ENCODE results near the gene GBX1.

Gene GBX1

GRCh38 chr7:151193203-151193978 is 25.9 kb upstream of the GBX1 start:
- DNase-seq = no peak

GRCh38 chr7:151192002-151192539 is 24.6 kb upstream of the GBX1 start:
- DNase-seq = no peak

GRCh38 chr7:151191544-151191943 is 24.1 kb upstream of the GBX1 start:
- no peak for DNase-seq

GRCh38 chr7:151189038-151189437 is 21.5 kb upstream of the GBX1 start:
- DNase-seq = no peak

- no peak for DNase-seq
Observed at GRCh38 chr7:151188252-151188542, 20.7 kb upstream of the GBX1 start.

GRCh38 chr7:151187409-151188251 is 20.1 kb upstream of the GBX1 start:
- DNase-seq = no peak

GRCh38 chr7:151186640-151187408 is 19.3 kb upstream of the GBX1 start, which contains the start of gene ASB10:
Gene ASB10 (minus strand): TSS chr7:151187250. CDS start chr7:151187130, 120 bp downstream.
- no peak for DNase-seq

- no peak for DNase-seq
Observed at GRCh38 chr7:151185762-151186639, 18.5 kb upstream of the GBX1 start.

- no peak for DNase-seq
Observed at GRCh38 chr7:151181011-151181431, 13.5 kb upstream of the GBX1 start.

- DNase-seq = no peak
Observed at GRCh38 chr7:151179946-151180345, 12.5 kb upstream of the GBX1 start.

GRCh38 chr7:151179287-151179860 is 11.9 kb upstream of the GBX1 start:
- no peak for DNase-seq

- DNase-seq = no peak
Observed at GRCh38 chr7:151178831-151179230, 11.3 kb upstream of the GBX1 start.

GRCh38 chr7:151178236-151178635 is 10.7 kb upstream of the GBX1 start:
- DNase-seq = no peak

GRCh38 chr7:151177310-151177709 is 9.8 kb upstream of the GBX1 start:
- DNase-seq = no peak

- no peak for DNase-seq
Observed at GRCh38 chr7:151176401-151176800, 8.9 kb upstream of the GBX1 start.

GRCh38 chr7:151175793-151176311 is 8.4 kb upstream of the GBX1 start:
- DNase-seq = no peak

GRCh38 chr7:151175047-151175792 is 7.7 kb upstream of the GBX1 start:
- no peak for DNase-seq

GRCh38 chr7:151174246-151175046 is 7.0 kb upstream of the GBX1 start:
- no peak for DNase-seq

- DNase-seq = no peak
Observed at GRCh38 chr7:151173386-151174245, 6.1 kb upstream of the GBX1 start.
